ENCODE data around the gene DAB2.

The DAB2 gene

DNA sequence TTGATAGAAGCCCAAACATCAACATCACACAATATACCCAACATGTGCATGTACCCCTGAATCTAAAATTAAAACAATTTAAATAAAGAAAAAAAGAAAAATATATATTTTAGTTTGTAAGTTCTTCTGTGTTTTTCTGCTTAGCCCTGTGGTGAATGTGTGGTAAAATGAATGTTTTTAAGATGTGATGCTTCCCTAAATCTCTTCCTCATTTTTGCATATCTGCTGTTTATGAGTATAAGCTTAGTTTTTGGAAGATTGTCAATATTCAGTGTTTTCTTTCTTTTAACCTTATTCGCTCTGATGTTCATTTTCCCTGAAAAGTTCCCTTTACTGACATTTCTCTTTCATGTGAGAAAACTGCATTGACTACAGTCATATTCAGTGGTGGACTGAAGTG lies 44.4 kb upstream of the DAB2 start:
- ChIA-PET CTCF (interaction anchor here (1.0 to 3.5 kb wide), 3 partner anchors 8 to 79 kb away, joined by 3 to 9 read pairs (median 3); no protein-coding TSS in a partner anchor), POLR2A (no interaction called here)
- TF ChIP-seq, protein P1, sequence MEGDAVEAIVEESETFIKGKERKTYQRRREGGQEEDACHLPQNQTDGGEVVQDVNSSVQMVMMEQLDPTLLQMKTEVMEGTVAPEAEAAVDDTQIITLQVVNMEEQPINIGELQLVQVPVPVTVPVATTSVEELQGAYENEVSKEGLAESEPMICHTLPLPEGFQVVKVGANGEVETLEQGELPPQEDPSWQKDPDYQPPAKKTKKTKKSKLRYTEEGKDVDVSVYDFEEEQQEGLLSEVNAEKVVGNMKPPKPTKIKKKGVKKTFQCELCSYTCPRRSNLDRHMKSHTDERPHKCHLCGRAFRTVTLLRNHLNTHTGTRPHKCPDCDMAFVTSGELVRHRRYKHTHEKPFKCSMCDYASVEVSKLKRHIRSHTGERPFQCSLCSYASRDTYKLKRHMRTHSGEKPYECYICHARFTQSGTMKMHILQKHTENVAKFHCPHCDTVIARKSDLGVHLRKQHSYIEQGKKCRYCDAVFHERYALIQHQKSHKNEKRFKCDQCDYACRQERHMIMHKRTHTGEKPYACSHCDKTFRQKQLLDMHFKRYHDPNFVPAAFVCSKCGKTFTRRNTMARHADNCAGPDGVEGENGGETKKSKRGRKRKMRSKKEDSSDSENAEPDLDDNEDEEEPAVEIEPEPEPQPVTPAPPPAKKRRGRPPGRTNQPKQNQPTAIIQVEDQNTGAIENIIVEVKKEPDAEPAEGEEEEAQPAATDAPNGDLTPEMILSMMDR (IDR thresholded peaks at IDR 0.05; ENCODE audit: insufficient read depth, low read length, missing control alignments): no peak
- DNase-seq (ENCODE audit: low read depth, low spot score): no peak
- H3K4me3 ChIP-seq (ENCODE audit: low read depth, low read length): no peak overlapping the region

- no peak overlapping the region for H3K4me3 ChIP-seq (ENCODE audit: low read depth, low read length)
- TF ChIP-seq, protein P1 (IDR thresholded peaks at IDR 0.05; ENCODE audit: insufficient read depth, low read length, missing control alignments): no peak
- POLR2A ChIA-PET: no interaction called here
- CTCF ChIA-PET: no interaction called here
- no peak for DNase-seq (ENCODE audit: low read depth, low spot score)
Measured at GRCh38 chr5:39466846-39467245, 42.1 kb upstream of the DAB2 start.

DNA sequence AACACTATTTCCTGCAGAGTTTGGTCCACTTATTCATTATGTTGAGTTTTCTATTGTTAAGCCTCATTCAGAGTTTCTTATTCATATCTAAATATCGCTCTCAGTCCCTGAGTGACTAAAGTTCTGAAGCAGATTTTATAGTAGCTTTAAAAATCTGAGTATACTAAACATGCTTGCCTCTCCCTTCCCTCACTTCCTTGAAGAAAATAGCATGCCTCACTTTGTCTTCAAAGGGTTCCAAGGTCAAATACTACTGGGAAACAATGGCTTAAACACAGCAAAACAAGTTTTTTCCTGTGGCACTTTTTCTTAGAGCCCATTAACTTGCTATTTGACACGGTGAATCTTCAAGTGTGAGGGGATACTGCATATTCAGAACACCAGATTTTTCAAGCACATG lies 41.1 kb upstream of the DAB2 start:
- ChIA-PET POLR2A (no interaction called here), CTCF (interaction anchor here (0.8 to 1.3 kb wide), 5 partner anchors 10 to 82 kb away, joined by 3 to 5 read pairs (median 4); partner anchors contain the start of gene DAB2)
- DNase-seq (ENCODE audit: low read depth, low spot score): no peak
- TF ChIP-seq, protein P1 (IDR thresholded peaks at IDR 0.05; ENCODE audit: insufficient read depth, low read length, missing control alignments): no peak
- no peak overlapping the region for H3K4me3 ChIP-seq (ENCODE audit: low read depth, low read length)

GRCh38 chr5:39465097-39465496 lies 40.3 kb upstream of the DAB2 start:
- no peak for DNase-seq (ENCODE audit: low read depth, low spot score)
- CTCF ChIA-PET: interaction anchor here (0.8 to 1.3 kb wide), 5 partner anchors 9 to 82 kb away, joined by 3 to 5 read pairs (median 4); partner anchors contain the start of gene DAB2
- POLR2A ChIA-PET: interaction anchor here (1.1 kb wide), 1 partner anchor 12 kb away, joined by 4 read pairs; no protein-coding TSS in a partner anchor
- H3K4me3 ChIP-seq (ENCODE audit: low read depth, low read length): no peak overlapping the region
- TF ChIP-seq, protein P1 (IDR thresholded peaks at IDR 0.05; ENCODE audit: insufficient read depth, low read length, missing control alignments): no peak

DNA sequence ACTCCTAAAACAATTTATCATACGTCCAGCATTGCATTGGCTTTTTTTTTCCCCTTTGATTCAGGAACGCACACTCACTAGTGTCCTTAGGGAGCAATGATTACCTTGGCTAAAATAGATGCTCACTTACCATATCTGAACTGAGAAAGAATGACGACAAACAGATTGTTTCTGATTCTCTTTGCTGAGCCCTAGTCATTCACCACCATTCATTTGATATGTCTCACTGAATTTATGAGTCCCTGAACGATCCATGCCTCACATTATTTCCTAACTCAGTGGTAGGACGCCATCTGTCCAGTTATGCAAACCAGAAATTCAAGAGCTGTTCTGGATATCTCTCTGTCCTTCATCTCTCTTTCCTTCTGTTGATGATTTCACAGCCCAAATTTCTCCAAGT lies 39.3 kb upstream of the DAB2 start:
- H3K4me3 ChIP-seq (ENCODE audit: low read depth, low read length): no peak overlapping the region
- no peak for DNase-seq (ENCODE audit: low read depth, low spot score)
- ChIA-PET CTCF (no interaction called here), POLR2A (interaction anchor here (1.1 kb wide), 1 partner anchor 11 kb away, joined by 4 read pairs; no protein-coding TSS in a partner anchor)
- TF ChIP-seq, protein P1 (IDR thresholded peaks at IDR 0.05; ENCODE audit: insufficient read depth, low read length, missing control alignments): no peak

- ChIA-PET CTCF (no interaction called here), POLR2A (no interaction called here)
- TF ChIP-seq, protein P1 (IDR thresholded peaks at IDR 0.05; ENCODE audit: insufficient read depth, low read length, missing control alignments): no peak
- no peak for DNase-seq (ENCODE audit: low read depth, low spot score)
- no peak overlapping the region for H3K4me3 ChIP-seq (ENCODE audit: low read depth, low read length)
Measured at GRCh38 chr5:39462211-39462610, 37.4 kb upstream of the DAB2 start.

All from AG04449 (cell line).